ENCODE measurements around the gene GALNS.

GALNS gene

GRCh38 chr16:88800277-88800592, 56.5 kb downstream of the GALNS start:
- H3K4me3 ChIP-seq (ENCODE audit: low read depth, low read length) = no peak overlapping the region
- TF ChIP-seq CTCF (IDR thresholded peaks at IDR 0.05; ENCODE audit: borderline replicate concordance, insufficient read depth, low read depth, low read length) = no peak

GRCh38 chr16:88799569-88800276, 57.0 kb downstream of the GALNS start:
- H3K4me3 ChIP-seq (ENCODE audit: low read depth, low read length) = no peak overlapping the region
- TF ChIP-seq CTCF (IDR thresholded peaks at IDR 0.05; ENCODE audit: borderline replicate concordance, insufficient read depth, low read depth, low read length) = no peak

- no peak for TF ChIP-seq CTCF (IDR thresholded peaks at IDR 0.05; ENCODE audit: borderline replicate concordance, insufficient read depth, low read depth, low read length)
- no peak overlapping the region for H3K4me3 ChIP-seq (ENCODE audit: low read depth, low read length)
These were observed 57.8 kb downstream of the GALNS start for GRCh38 chr16:88798772-88799455.

GRCh38 chr16:88798073-88798472, 58.7 kb downstream of the GALNS start:
- no peak overlapping the region for H3K4me3 ChIP-seq (ENCODE audit: low read depth, low read length)
- no peak for TF ChIP-seq CTCF (IDR thresholded peaks at IDR 0.05; ENCODE audit: borderline replicate concordance, insufficient read depth, low read depth, low read length)

- H3K4me3 ChIP-seq (ENCODE audit: low read depth, low read length) = no peak overlapping the region
- no peak for TF ChIP-seq CTCF (IDR thresholded peaks at IDR 0.05; ENCODE audit: borderline replicate concordance, insufficient read depth, low read depth, low read length)
These were observed 60.5 kb downstream of the GALNS start for GRCh38 chr16:88796278-88796677.

- no peak overlapping the region for H3K4me3 ChIP-seq (ENCODE audit: low read depth, low read length)
- TF ChIP-seq CTCF (IDR thresholded peaks at IDR 0.05; ENCODE audit: borderline replicate concordance, insufficient read depth, low read depth, low read length) = no peak
These were observed 63.3 kb downstream of the GALNS start for GRCh38 chr16:88793251-88793954.
